Prostate gland (tissue), 2 donors: ENCODE measurements around the gene EXOSC9. TPM values are rescaled to one million over a fixed set of nuclear protein-coding genes. Genes with fewer than 3 reads are reported as not detected.

ENCODE experiments used
- DNase-seq: peaks from one replicate; pipeline ENCODE4 v3.0.0-alpha.2; 2019; ENCODE audit warnings: low spot score
- H3K27ac ChIP-seq, 2 donors: fragments of 200-600 bp; sonication (generic); 2 replicates each; pipeline ENCODE4 v1.5.1; 2017 to 2019
- H3K27me3 ChIP-seq: fragments of 200-600 bp; sonication (generic); replicated peaks from 2 replicates; pipeline ENCODE4 v1.5.1; 2019; ENCODE audit not compliant: insufficient read depth
- H3K36me3 ChIP-seq, 2 donors: fragments of 200-600 bp; sonication (generic); 1 replicate in 1 of 2; 2 replicates in 1 of 2; pipeline versions ENCODE4 v1.5.1 to v1.8.1; 2017 to 2019
- H3K4me1 ChIP-seq: fragments of 200-600 bp; sonication (generic); replicated peaks from 2 replicates; pipeline ENCODE4 v1.5.1; 2019
- H3K4me3 ChIP-seq, 2 donors: fragments of 200-600 bp; sonication (generic); 2 replicates each; pipeline ENCODE4 v1.5.1; 2017 to 2019
- H3K9me3 ChIP-seq: fragments of 200-600 bp; sonication (generic); 2 replicates; pipeline ENCODE4 v1.5.1; 2017
- CTCF ChIP-seq, 4 experiments: fragments of 200-600 bp in 2 of 4; fragments of 450-650 bp in 2 of 4; sonication (generic) in 2 of 4; IDR thresholded peaks; 1 replicate in 3 of 4; 2 replicates in 1 of 4; pipeline ENCODE4 v1.5.1; 2016 to 2019; ENCODE audit warnings: antibody characterized with exemption in 4 of 4, mild to moderate bottlenecking in 2 of 4, moderate library complexity in 2 of 4
- POLR2A ChIP-seq: fragments of 450-650 bp; IDR thresholded peaks from one replicate; pipeline ENCODE4 v1.6.1; 2016; ENCODE audit warnings: antibody characterized with exemption, mild to moderate bottlenecking
- POLR2AphosphoS5 ChIP-seq: sonication (generic); formaldehyde crosslinking; IDR thresholded peaks from one replicate; pipeline ENCODE4 v1.6.1; 2017; ENCODE audit warnings: antibody characterized with exemption
- WGBS: methylation state at CpG from one replicate; pipeline ENCODE4 v1.1.5; 2018; 5-methylcytosine and 5-hydroxymethylcytosine counted together
- intact Hi-C: fragments of 100-400 bp; cut with DNase I; formaldehyde crosslinking; loops from one replicate; pipeline ENCODE4 v1.14.2; 2022
- total RNA-seq, 2 donors: library from RNA; depleted of rRNA; stranded (reverse); fragments of >200 nt; gene quantifications; one replicate each; pipeline ENCODE4 v1.1.0, GENCODE V29; 2016

The EXOSC9 gene
- total RNA-seq, 2 donors from 2014 or later: 17.1 to 40.1 TPM

- H3K27me3 ChIP-seq: no peaks in the 10 kb centered on the region
- no peak overlapping the region for H3K4me3 ChIP-seq
- TF ChIP-seq POLR2AphosphoS5: no peak
- no peak for TF ChIP-seq POLR2A
- TF ChIP-seq CTCF (IDR thresholded peaks at IDR 0.05): no peak
- H3K36me3 ChIP-seq: no peaks in the 10 kb centered on the region
- H3K4me1 ChIP-seq: no peaks in the 10 kb centered on the region
- intact Hi-C loops: no loop called here
- H3K27ac ChIP-seq: no peak overlapping the region
- no peak for DNase-seq
- H3K9me3 ChIP-seq: no peaks in the 10 kb centered on the region
- 96% methylated on average over 2 of the region's 2 CpGs for WGBS
These were observed 12.2 kb upstream of the EXOSC9 start for GRCh38 chr4:121788896-121789295.

- no peak overlapping the region for H3K27ac ChIP-seq
- TF ChIP-seq CTCF (IDR thresholded peaks at IDR 0.05) (no peak), POLR2A (no peak), POLR2AphosphoS5 (no peak)
- H3K36me3 ChIP-seq: no peaks in the 10 kb centered on the region
- H3K4me1 ChIP-seq: no peaks in the 10 kb centered on the region
- 70% methylated on average over 1 of the region's 1 CpG for WGBS
- H3K27me3 ChIP-seq: no peaks in the 10 kb centered on the region
- no peaks in the 10 kb centered on the region for H3K9me3 ChIP-seq
- intact Hi-C loops: no loop called here
- no peak overlapping the region for H3K4me3 ChIP-seq
- no peak for DNase-seq
These were observed 11.7 kb upstream of the EXOSC9 start for GRCh38 chr4:121789455-121789854.

- Histone ChIP-seq H3K9me3 (no peaks in the 10 kb centered on the region), H3K36me3 (no peaks in the 10 kb centered on the region), H3K27me3 (no peaks in the 10 kb centered on the region), H3K4me1 (no peaks in the 10 kb centered on the region), H3K4me3 (no peak overlapping the region), H3K27ac (no peak overlapping the region)
- DNase-seq: no peak
- intact Hi-C loops: no loop called here
- TF ChIP-seq CTCF (IDR thresholded peaks at IDR 0.05): no peak
- TF ChIP-seq POLR2A: no peak
- no peak for TF ChIP-seq POLR2AphosphoS5
- 60% methylated on average over 3 of the region's 3 CpGs for WGBS
These were observed 10.9 kb upstream of the EXOSC9 start for GRCh38 chr4:121789960-121790829.

DNA sequence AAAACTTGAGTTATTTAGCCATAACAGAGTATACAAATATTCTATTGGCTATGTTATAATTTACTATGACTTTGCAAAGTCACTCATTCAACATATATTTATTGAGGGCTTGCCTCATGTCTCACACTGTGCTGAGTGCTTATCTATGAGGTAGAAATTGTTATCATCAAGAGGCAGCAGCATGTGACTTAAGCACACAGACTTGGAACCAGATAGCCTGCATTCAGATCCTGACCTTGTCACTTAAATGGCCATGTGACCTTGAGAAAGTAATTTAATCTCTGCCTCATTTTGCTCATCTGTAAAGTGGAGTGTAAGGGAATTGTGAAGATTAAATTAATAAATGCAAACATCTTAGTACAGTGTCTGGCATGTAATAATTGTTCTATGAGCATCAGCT, 10.1 kb upstream of the EXOSC9 start:
- DNase-seq: no peak
- H3K36me3 ChIP-seq: no peaks in the 10 kb centered on the region
- H3K27ac ChIP-seq: no peak overlapping the region
- no peaks in the 10 kb centered on the region for H3K9me3 ChIP-seq
- no peak for TF ChIP-seq CTCF (IDR thresholded peaks at IDR 0.05)
- no peak for TF ChIP-seq POLR2A
- TF ChIP-seq POLR2AphosphoS5: no peak
- intact Hi-C loops: no loop called here
- no peaks in the 10 kb centered on the region for H3K27me3 ChIP-seq
- no peaks in the 10 kb centered on the region for H3K4me1 ChIP-seq
- H3K4me3 ChIP-seq: no peak overlapping the region

GRCh38 chr4:121791481-121791880, 9.6 kb upstream of the EXOSC9 start:
- 90% methylated on average over 5 of the region's 5 CpGs for WGBS
- intact Hi-C loops: no loop called here
- no peak overlapping the region for H3K4me3 ChIP-seq
- TF ChIP-seq CTCF (IDR thresholded peaks at IDR 0.05) (no peak), POLR2AphosphoS5 (no peak), POLR2A (no peak)
- no peak overlapping the region for H3K27ac ChIP-seq
- no peaks in the 10 kb centered on the region for H3K27me3 ChIP-seq
- H3K9me3 ChIP-seq: no peaks in the 10 kb centered on the region
- H3K36me3 ChIP-seq: no peaks in the 10 kb centered on the region
- no peak for DNase-seq
- H3K4me1 ChIP-seq: no peaks in the 10 kb centered on the region
